T-helper 1 cell treated with Interleukin-12 subunit alpha and Interleukin-12 subunit beta and Interleukin-4 antibody, amounts not matched to agents 30 μg/mL and 1 μg/mL, for 36 hours (primary cell): ENCODE measurements around the gene USF2.

Experiments
- H3K27ac Mint-ChIP-seq: one replicate; pipeline ENCODE4 v1.8.0; 2021; ENCODE audit warnings: mild to moderate bottlenecking, mixed read lengths
- H3K27me3 Mint-ChIP-seq: one replicate; pipeline ENCODE4 v1.8.0; 2021; ENCODE audit warnings: low read depth, mixed read lengths
- H3K36me3 Mint-ChIP-seq: one replicate; pipeline ENCODE4 v1.8.0; 2021; ENCODE audit warnings: low read depth, mixed read lengths
- H3K4me1 Mint-ChIP-seq: one replicate; pipeline ENCODE4 v1.8.0; 2021; ENCODE audit warnings: low read depth, mixed read lengths
- H3K4me3 Mint-ChIP-seq: one replicate; pipeline ENCODE4 v1.8.0; 2021; ENCODE audit warnings: mild to moderate bottlenecking, moderate library complexity, mixed read lengths
- H3K9me3 Mint-ChIP-seq: one replicate; pipeline ENCODE4 v1.8.0; 2021; ENCODE audit warnings: mixed read lengths

Gene USF2

DNA sequence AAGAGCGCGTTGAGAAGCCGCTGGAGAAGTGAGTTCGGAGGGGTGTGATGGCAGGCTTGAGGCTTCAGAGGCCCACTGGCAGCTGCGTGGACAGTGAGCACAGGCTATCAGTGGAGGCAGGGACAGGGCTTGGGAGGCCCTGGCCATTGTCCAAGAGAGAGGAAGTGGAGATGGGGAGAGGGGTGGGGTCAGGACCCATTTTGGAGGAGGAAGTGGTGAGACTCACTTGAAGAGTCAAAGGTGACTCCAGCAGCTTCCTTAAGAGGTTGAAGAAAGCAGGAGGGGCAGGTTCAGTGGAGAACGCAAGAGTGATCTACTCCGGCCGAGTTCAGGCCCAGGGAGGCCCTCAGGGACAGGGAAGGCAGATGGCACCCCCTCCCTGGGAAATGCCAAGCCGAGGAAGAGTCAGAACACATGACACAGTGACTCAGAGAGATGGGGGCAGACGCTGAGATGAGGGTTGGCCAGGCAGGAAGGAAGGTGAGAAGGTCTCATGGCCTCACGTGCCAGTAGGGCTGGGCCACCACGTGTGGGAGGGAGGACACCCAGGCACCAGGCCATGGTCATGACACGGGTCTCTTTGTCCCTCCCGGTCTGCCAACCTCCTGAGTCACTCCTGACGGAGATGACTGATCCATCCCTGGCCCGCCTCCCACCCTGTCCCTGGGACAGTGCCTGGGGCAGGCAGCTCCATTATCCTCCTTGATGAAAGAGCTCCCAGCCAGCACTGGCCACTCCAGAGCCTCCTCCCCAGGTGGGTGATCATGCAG lies 50.1 kb downstream of the USF2 start:
- H3K9me3 Mint-ChIP-seq, result peaks cover 4% of the 10 kb centered on the region
- H3K36me3 Mint-ChIP-seq, result no peaks in the 10 kb centered on the region
- H3K4me3 Mint-ChIP-seq, result no peak overlapping the region
- H3K4me1 Mint-ChIP-seq, result peaks cover 6% of the 10 kb centered on the region
- H3K27ac Mint-ChIP-seq, result peak overlapping the region; percentile 16
- peaks cover 3% of the 10 kb centered on the region for H3K27me3 Mint-ChIP-seq

DNA sequence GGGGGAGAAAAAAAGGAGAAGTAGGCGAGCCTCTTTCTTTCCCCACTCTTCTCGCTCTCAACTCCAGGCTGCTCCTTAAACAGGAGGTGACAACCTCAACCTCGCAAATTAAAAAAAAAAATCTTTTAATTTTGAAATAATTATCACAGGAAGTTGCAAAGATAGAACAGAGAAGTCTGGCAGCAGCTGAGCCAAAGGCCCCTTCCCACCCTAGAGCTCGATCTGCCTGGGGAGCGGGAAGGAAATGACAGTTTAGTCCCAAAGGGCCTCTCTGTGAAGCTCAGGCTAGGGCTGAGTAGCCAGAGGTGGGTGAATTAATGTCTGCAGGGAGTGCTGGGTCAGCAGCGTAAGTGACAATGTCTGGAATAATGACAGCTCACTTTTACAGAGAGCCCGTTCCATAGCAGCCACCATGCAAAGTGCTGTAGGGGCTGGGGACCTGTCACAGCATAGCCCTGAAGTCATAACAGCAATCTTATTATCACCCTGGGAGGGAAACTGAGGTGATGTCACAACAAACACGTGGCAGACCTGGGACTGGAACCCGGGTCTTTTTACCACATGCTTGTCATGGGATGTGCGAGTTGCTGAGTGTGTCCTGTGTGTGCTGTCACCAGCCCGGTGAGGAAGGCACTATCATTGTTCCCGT lies 51.4 kb downstream of the USF2 start:
- Mint-ChIP-seq H3K27ac (no peak overlapping the region), H3K4me1 (peaks cover 6% of the 10 kb centered on the region), H3K27me3 (peaks cover 9% of the 10 kb centered on the region), H3K4me3 (no peak overlapping the region), H3K9me3 (peaks cover 4% of the 10 kb centered on the region), H3K36me3 (no peaks in the 10 kb centered on the region)

DNA sequence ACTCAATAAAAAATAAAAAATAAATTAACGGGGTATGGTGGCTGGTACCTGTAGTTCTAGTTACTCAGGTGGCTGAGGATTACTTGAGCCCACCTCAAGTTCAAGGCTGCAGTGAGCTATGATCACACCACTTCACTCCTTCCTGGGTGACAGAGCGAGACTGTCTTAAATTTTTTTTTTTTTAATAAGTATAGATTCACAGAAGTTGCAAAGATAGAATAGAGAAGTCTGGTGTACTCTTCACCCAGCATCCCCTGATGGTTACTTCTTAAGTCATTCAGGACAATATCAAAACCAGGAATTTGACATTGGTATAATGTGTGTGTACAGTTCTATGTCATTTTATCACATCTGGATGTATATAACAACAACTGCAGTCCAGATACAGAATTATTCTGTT lies 52.5 kb downstream of the USF2 start:
- Mint-ChIP-seq H3K9me3 (peaks cover 4% of the 10 kb centered on the region), H3K27me3 (peaks cover 15% of the 10 kb centered on the region), H3K4me3 (no peak overlapping the region)

DNA sequence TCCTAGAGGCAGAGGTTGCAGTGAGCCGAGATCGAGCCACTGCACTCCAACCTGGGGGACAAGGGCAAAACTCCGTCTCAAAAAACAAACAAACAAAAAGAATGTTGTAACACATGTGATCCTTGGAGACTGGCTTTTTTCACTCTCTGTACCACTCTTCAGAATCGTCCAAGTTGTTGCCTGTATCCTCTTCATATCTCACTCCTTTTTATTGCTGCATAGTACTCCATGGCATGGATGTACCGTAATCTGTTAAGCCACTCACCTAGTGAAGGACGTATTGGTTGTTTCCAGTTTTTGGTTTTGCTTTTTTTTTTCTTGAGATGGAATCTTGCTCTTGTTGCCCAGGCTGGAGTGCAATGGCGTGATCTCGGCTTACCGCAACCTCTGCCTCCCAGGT lies 53.3 kb downstream of the USF2 start:
- peaks cover 15% of the 10 kb centered on the region for H3K27me3 Mint-ChIP-seq
- no peaks in the 10 kb centered on the region for H3K36me3 Mint-ChIP-seq
- peaks cover 4% of the 10 kb centered on the region for H3K9me3 Mint-ChIP-seq
- no peak overlapping the region for H3K27ac Mint-ChIP-seq
- no peak overlapping the region for H3K4me3 Mint-ChIP-seq
- H3K4me1 Mint-ChIP-seq, result peaks cover 6% of the 10 kb centered on the region

More for the DNA sequence above, 52.5 kb downstream of the USF2 start:
- H3K4me1 Mint-ChIP-seq, result peaks cover 6% of the 10 kb centered on the region
- H3K36me3 Mint-ChIP-seq, result no peaks in the 10 kb centered on the region
- H3K27ac Mint-ChIP-seq, result no peak overlapping the region

DNA sequence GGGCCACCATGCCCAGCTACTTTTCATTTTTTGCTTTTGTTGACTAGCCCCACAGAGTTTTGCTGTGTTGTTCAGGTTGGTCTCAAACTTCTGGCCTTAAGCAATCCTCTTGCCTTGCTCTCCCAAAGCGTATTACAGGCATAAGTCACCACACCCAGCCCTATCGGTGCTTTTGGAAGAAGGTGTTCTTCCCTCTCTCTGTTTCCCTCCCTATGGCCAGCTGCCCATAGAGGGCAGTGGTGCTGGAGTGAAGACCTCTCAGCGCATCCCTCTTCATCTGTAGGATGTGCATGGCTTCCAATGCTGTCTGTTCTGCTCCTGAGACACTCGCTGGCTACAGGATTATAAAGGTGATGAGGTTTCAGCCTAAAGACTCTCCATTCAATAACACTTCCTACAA lies 58.9 kb downstream of the USF2 start:
- no peak overlapping the region for H3K27ac Mint-ChIP-seq
- H3K27me3 Mint-ChIP-seq, result peaks cover 15% of the 10 kb centered on the region
- H3K4me1 Mint-ChIP-seq, result peaks cover 10% of the 10 kb centered on the region
- no peaks in the 10 kb centered on the region for H3K9me3 Mint-ChIP-seq
- H3K36me3 Mint-ChIP-seq, result no peaks in the 10 kb centered on the region
- no peak overlapping the region for H3K4me3 Mint-ChIP-seq

DNA sequence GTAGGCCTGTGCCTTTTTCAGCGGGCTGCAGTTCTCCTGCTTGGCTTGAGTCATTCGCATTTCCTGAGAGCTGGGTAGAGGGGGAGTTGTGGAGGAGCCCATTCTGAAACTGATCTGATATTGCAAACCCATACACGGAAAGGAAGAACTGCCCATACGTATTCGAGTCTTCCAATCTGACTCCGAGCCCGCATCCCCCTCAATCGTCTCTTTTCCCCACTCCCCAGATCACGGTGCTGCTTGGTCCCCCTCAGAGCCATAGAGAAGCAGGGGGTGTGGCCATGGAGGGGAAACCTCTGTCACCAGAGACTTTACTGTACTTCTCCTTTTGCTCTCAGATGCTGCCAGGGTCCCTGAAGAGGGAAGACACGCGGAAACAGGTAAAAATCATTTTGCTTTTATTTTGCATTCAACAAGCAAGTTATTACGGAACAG lies 60.1 kb downstream of the USF2 start, which contains the start of gene CD22:
Gene CD22 (plus strand): TSS at position 337 of the 435 bp plus-strand sequence. CDS start 2,854 bp downstream, outside the sequence.
- no peak within 1 kb of the TSS for H3K27ac Mint-ChIP-seq
- H3K27me3 Mint-ChIP-seq, result peaks cover 15% of the 10 kb centered on the region
- H3K36me3 Mint-ChIP-seq, result no peaks in the 10 kb centered on the region
- H3K4me3 Mint-ChIP-seq, result peak within 1 kb of the TSS; percentile 15
- no peaks in the 10 kb centered on the region for H3K9me3 Mint-ChIP-seq
- H3K4me1 Mint-ChIP-seq, result peaks cover 17% of the 10 kb centered on the region

DNA sequence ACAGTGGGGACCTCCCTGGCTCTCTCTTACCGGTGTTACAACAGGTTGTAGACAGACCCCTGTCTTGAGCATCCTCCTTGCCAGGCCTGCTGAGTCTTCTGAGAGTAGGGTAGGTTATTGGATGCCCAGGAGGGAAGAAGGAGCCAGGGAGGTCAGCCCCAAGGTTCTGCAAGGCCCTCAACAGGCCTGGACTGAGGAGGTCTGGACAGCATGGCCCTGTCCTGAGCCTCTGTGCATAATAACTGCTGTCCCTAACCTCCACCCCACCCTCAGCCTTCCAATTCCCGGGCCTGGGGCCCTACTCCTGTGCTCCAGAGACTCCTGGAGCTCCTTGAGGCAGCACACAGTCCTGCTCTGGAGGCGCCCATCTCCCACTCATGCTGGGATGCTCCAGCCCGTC lies 60.6 kb downstream of the USF2 start:
- Mint-ChIP-seq H3K4me1 (peaks cover 17% of the 10 kb centered on the region), H3K27ac (no peak overlapping the region), H3K27me3 (peaks cover 15% of the 10 kb centered on the region), H3K4me3 (no peak overlapping the region), H3K9me3 (no peaks in the 10 kb centered on the region), H3K36me3 (no peaks in the 10 kb centered on the region)
